Stimulated activated effector memory CD8-positive, alpha-beta T cell treated with anti-CD3 and anti-CD28 coated beads, Interleukin-12 subunit alpha, Interleukin-12 subunit beta, amount 100 ng/mL, for 72 hours (primary cell): ENCODE measurements around the gene TMEM81.

Experiments used
- ATAC-seq: fragments of 150-1000 bp; cut with Tn5 transposase; 2 replicates; pipeline ENCODE4 v1.10.0; 2021
- DNase-seq, 2 donors: peaks; one replicate each; pipeline ENCODE4 v3.0.0; 2021 to 2022; ENCODE audit warnings: low spot score in 2 of 2
- H3K27ac Mint-ChIP-seq: one replicate; pipeline ENCODE4 v1.8.0; 2022; ENCODE audit warnings: mild to moderate bottlenecking, mixed read lengths
- H3K36me3 Mint-ChIP-seq: one replicate; pipeline ENCODE4 v1.8.0; 2022; ENCODE audit warnings: mild to moderate bottlenecking, mixed read lengths
- H3K4me1 Mint-ChIP-seq: one replicate; pipeline ENCODE4 v1.8.0; 2022; ENCODE audit warnings: mixed read lengths
- H3K4me3 Mint-ChIP-seq: one replicate; pipeline ENCODE4 v1.8.0; 2022; ENCODE audit warnings: mild to moderate bottlenecking, mixed read lengths
- H3K9me3 Mint-ChIP-seq: one replicate; pipeline ENCODE4 v1.8.0; 2022; ENCODE audit warnings: mixed read lengths

TMEM81 gene

GRCh38 chr1:205041998-205042910 lies 42.0 kb downstream of the TMEM81 start:
- DNase-seq = no peak
- no peaks in the 10 kb centered on the region for H3K36me3 Mint-ChIP-seq
- no peak overlapping the region for H3K27ac Mint-ChIP-seq
- ATAC-seq = no peak
- H3K4me3 Mint-ChIP-seq = no peak overlapping the region
- peaks cover 6% of the 10 kb centered on the region for H3K4me1 Mint-ChIP-seq
- no peaks in the 10 kb centered on the region for H3K9me3 Mint-ChIP-seq

DNA sequence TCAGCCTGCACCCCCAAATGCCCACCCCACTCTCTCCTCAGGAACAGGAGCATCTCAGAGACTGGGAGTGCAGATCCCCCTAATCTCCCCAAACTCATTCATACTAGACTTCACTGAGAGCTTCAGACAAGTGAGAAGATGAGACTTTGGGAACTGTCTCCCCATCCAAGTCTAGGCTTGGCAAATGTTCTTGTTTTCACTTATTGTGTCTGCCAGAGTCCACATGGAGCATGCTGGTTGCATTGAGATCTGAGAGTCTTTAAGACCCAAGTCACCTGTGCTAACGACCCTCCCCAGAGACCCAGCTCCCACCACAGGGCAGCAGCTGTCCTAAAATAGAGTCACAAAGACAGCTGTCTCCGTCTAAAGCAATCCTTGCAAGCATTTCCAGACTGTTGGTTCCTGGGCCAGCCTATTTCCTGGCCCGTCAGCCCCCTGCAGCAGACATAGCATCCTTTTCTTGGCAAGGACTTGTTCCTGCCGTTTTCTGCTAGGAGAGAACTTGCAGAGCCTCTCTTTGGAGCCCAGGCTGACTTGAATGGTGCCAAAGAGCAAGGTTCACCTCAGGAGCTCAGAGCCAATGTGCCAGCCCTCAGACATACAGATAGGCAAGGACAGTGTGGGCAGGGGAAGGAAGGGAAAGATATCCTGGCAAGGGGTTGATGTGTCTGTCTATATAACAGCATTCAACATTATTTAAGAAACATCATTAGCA lies 43.1 kb downstream of the TMEM81 start:
- H3K4me3 Mint-ChIP-seq = no peak overlapping the region

DNA sequence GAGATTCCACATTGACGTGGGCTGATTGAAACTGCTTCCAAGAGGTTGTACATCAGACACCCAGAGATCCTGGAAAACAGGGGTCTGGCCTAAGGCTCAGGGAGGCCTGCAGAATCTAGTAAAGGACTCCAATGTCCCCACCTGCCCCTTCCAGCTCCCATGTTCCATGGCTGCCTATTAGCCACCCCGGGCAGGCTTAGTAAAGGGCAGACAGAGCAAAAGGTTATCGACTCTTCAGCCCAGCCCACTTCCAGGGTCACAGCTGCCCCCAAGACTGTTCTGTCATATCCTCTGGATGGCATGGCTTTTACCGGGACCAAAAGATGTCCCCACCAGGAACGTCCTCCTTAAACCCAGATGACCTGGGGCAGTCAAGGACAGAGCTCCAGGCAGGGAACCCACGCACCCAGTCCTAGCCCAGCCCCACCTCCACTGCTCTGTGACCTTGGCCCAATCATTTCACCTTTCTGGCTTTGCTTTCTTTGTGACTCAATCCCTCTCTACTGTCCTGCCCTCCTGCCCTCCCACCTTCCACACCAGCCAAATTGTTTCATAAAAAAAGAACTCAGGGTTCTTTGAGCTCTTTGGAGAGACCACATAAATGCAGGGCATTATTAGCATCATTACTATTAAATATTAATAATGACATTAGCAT lies 46.0 kb downstream of the TMEM81 start:
- H3K27ac Mint-ChIP-seq = no peak overlapping the region
- no peaks in the 10 kb centered on the region for H3K36me3 Mint-ChIP-seq
- peaks cover 3% of the 10 kb centered on the region for H3K9me3 Mint-ChIP-seq
- H3K4me3 Mint-ChIP-seq = no peak overlapping the region
- DNase-seq (no peak), ATAC-seq (no peak)
- no peaks in the 10 kb centered on the region for H3K4me1 Mint-ChIP-seq

More for the DNA sequence above, 43.1 kb downstream of the TMEM81 start:
- Mint-ChIP-seq H3K9me3 (peaks cover 3% of the 10 kb centered on the region), H3K36me3 (no peaks in the 10 kb centered on the region), H3K27ac (no peak overlapping the region), H3K4me1 (peaks cover 6% of the 10 kb centered on the region)
- ATAC-seq (no peak), DNase-seq (no peak)

GRCh38 chr1:205037539-205037938 lies 46.7 kb downstream of the TMEM81 start:
- Mint-ChIP-seq H3K36me3 (no peaks in the 10 kb centered on the region), H3K4me3 (no peak overlapping the region), H3K9me3 (peaks cover 3% of the 10 kb centered on the region), H3K27ac (no peak overlapping the region), H3K4me1 (no peaks in the 10 kb centered on the region)
- ATAC-seq = no peak
- no peak for DNase-seq
